GM18511 (cell line): ENCODE data around the gene FBXL12.
"Not testable (repeated sequence)": the region's sequence is repeated elsewhere in the genome, so short reads cannot be mapped to it uniquely, and the experiment has no call there.

Experiments used
- ATAC-seq: cut with Tn5 transposase; IDR thresholded peaks from one replicate; pipeline ENCODE4 v1.9.1; 2021; ENCODE audit warnings: mild to moderate bottlenecking, moderate library complexity; ENCODE audit not compliant: unreplicated experiment

Gene FBXL12

DNA sequence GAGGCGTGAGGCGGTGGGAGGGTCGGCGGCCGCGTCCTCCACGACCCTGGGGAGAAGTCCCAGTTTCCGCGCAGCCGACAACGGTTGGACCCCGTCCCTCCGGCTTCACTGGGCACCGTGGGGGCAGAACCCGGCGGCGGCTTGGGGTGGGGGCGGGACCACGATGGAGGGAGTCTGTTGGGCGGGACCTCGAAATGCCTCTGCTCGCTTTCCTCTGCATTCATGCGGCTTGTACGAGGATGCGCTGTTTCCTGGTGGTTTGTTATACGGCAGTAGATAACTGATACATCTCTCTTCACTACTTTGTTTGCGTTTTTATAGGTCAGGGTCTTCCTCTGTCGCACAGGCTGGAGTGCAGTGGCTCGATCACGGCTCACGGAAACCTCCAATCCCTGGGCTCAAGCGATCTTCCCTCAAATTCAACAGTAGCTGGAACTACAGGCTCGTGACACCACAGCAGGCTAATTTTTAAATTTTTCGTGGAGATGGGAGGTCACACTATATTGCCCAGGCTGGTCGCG is 25.7 kb downstream of the FBXL12 start:
- peak; percentile 16 for ATAC-seq

- ATAC-seq: peak; percentile 38
Observed at GRCh38 chr19:9792206-9793070, 26.4 kb downstream of the FBXL12 start.

DNA sequence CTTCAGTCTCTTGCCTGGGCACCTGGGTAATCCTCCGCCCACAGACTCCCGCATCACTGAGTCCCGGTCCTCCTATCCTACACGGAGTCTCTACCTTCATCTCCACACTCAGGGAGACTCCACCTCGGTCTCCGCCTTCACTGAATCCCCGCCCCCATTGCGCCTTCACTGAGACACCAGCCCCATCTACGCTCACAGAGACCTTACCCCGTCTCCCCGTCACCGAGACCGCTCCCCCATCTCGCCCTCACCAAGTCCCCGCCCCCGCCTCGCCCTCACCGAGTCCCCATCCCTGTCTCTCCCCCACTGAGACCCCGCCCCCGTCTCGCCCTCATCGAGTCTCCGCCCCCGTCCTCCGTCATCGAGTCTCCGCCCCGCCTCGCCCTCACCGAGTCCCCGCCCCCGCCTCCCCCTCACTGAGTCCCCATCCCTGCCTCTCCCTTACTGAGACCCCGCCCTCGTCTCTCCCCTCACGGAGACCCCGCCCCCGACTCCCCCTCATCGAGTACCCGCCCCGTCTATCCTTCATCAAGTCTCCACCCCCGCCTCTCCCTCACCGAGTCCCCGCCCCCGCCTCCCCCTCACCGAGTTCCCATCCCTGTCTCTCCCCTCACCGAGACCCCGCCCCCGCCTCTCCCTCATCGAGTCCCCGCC is 27.2 kb downstream of the FBXL12 start:
- ATAC-seq: peak; percentile 53

GRCh38 chr19:9791073-9791367 is 27.9 kb downstream of the FBXL12 start:
- not testable (repeated sequence) for ATAC-seq

DNA sequence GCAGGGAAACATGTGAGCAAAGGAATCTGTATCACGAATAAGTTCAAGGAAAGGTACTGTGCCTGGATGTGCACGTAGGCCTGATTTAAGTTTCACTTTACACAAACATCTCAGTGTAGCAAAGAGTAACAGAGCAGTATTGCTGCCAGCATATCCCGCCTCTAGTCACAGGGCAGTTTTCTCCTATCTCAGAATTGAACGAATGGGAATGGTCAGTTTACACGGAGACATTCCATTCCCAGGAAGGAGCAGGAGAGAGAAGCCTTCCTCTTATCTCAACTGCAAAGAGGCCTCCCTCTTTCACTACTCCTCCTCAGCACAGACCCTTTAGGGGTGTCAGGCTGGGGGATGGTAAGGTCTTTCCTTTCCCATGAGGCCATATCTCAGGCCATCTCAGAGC is 29.3 kb downstream of the FBXL12 start:
- not testable (repeated sequence) for ATAC-seq

DNA sequence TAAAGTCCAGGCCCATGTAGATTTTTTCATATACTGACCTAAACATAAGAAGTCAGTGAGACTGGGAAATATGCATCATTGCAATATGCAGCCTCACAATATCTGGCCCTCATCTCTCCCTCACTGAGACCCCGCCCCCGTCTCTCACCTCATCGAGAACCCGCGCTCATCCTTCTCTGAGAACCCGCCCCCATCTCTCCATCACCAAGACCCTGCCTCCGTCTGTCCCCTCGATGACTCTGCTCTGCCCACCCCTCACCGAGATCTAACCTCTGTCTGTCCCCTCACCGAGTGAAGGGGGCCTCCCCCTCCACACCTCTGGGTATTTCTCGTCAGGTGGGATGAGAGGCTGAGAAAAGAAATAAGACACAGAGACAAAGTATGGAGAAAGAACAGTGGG is 29.8 kb downstream of the FBXL12 start:
- no peak for ATAC-seq

DNA sequence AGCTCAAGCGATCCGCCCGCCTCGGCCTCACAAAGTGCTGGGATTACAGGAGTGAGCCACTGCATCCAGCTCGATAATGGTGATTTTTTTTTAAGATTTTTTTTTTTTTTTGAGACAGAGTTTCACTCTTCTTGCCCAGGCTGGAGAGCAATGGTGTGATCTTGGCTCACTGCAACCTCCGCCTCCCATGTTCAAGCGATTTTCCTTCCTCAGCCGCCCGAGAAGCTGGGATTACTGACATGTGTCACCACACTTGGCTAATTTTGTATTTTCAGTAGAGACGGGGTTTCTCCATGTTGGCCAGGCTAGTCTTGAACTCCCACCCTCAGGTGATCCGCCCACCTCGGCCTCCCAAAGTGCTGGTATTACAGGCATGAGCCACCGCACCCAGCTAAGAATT is 30.3 kb downstream of the FBXL12 start:
- not testable (repeated sequence) for ATAC-seq

DNA sequence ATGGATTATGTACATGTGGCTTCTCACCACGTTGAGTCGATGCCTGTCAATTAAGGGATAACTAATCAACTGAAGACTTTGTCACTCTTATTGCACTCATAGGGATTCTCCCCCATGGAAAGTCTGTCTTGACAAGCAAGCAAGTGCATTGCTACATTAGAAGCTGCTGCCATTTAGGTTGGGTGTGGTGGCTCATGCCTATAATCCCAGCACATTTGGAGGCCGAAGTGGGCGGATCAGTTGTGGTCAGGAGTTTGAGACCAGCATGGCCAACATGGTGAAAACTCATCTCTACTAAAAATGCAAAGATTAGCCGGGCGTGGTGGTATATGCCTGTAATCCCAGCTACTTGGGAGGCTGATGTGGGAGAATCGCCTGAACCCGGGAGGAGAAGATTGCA is 32.1 kb downstream of the FBXL12 start:
- ATAC-seq: no peak

DNA sequence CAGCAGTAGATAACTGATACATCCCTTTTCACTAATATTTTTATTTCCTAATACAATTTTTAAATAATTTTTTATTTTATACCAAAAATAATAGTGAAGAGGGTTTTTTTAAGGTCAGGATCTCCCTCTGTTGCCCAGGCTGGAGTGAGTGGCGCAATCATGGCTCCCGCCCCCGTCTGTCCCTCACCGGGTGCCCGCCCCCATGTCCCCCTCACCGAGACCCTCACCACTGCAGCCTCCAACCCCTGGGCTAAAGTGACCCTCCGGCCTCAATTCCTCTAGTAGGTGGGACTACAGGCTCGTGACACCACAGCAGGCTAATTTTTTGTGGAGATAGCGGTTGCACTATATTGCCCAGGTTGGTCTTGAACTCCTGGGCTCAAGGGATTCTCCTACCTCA is 32.5 kb downstream of the FBXL12 start:
- ATAC-seq: no peak

GRCh38 chr19:9785367-9786331 is 33.2 kb downstream of the FBXL12 start:
- ATAC-seq: peak; percentile 73

GRCh38 chr19:9784163-9784496 is 34.7 kb downstream of the FBXL12 start:
- not testable (repeated sequence) for ATAC-seq

- no peak for ATAC-seq
Observed at GRCh38 chr19:9782338-9782737, 36.5 kb downstream of the FBXL12 start.

DNA sequence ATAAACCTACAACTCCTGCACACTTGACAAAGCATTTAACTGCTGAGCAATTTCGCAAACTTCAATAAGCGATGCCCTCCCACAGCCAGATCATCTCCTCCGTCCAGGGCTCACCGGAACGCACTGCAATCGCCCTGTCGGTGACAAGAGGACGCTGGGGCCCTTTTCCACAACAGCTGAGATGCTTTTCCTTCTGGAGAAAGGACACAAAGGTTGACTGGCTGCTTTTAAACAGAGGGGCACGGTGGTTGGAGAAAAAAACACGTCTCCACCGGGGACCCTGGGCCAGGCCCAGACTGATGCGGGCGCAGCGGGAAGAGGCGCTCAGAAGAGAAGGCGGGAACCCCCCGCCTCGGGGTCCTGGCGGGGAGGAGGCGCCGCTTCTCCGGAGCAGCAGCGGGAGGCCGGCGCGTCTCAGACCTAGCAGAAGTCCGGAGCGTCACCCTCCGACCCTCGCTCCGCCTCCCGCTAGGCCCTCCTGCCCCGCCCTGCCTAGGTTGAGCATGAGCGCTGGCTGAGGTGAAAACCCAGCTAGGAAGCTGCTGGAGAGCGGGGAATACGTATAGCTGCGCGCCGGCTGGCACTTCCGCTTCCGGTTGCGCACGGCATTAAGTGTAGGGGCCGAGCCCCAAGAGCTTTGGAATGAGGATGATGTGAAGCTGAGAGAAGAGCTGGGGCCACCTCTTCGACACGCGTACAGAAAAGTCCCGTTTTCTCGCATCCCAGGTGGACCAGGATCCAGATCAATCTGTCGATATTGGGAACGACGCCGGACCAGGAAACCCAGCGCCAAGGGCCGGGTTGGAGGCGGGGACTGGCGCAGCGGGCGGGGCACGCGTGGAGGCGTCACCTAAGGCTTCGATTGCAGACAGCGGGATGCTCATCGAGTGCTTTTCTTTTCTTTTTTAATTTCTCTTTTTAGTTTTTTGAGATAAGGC is 50.4 kb downstream of the FBXL12 start, which contains the start of gene ZNF846:
Gene ZNF846 (minus strand): TSS at position 564 of the 938 bp plus-strand sequence. CDS start 3,788 bp downstream, outside the sequence.
- ATAC-seq: peak; percentile 99
